SJSA1 (cell line): ENCODE measurements around the gene JMJD8. TPM values are rescaled to one million over a fixed set of nuclear protein-coding genes. Genes with fewer than 3 reads are reported as not detected.

ENCODE experiments used
- DNase-seq, 2 experiments: peaks; one replicate each; pipeline ENCODE4 v3.0.0-alpha.2; 2015 to 2020; ENCODE audit warnings: low spot score in 2 of 2, low read depth in 1 of 2
- H3K27ac ChIP-seq: fragments of 250-450 bp; sonication (Bioruptor Pico); 2 replicates; pipeline ENCODE4 v1.5.1; 2020; ENCODE audit warnings: mild to moderate bottlenecking, moderate library complexity
- H3K27me3 ChIP-seq: fragments of 250-450 bp; sonication (Bioruptor Pico); replicated peaks from 2 replicates; pipeline ENCODE4 v1.5.1; 2020; ENCODE audit warnings: mild to moderate bottlenecking, moderate library complexity
- H3K36me3 ChIP-seq: fragments of 250-450 bp; sonication (Bioruptor Pico); 2 replicates; pipeline ENCODE4 v1.5.1; 2020; ENCODE audit warnings: mild to moderate bottlenecking
- H3K4me1 ChIP-seq: fragments of 250-450 bp; sonication (Bioruptor Pico); replicated peaks from 2 replicates; pipeline ENCODE4 v1.6.1; 2021; ENCODE audit warnings: mild to moderate bottlenecking
- H3K4me3 ChIP-seq: fragments of 250-450 bp; sonication (Bioruptor Pico); 2 replicates; pipeline ENCODE4 v1.5.1; 2020; ENCODE audit warnings: mild to moderate bottlenecking
- H3K9me3 ChIP-seq: fragments of 250-450 bp; sonication (Bioruptor Pico); replicated peaks from 2 replicates; pipeline ENCODE4 v1.5.1; 2020; ENCODE audit warnings: mild to moderate bottlenecking
- total RNA-seq: library from RNA; depleted of rRNA; stranded (reverse); fragments of >200 nt; shearing (Covaris generic); gene quantifications from 2 replicates; pipeline ENCODE4 v1.2.3, GENCODE V29; 2014

Gene JMJD8
- total RNA-seq, 1 experiment from 2014 or later = 25.7 TPM

DNA sequence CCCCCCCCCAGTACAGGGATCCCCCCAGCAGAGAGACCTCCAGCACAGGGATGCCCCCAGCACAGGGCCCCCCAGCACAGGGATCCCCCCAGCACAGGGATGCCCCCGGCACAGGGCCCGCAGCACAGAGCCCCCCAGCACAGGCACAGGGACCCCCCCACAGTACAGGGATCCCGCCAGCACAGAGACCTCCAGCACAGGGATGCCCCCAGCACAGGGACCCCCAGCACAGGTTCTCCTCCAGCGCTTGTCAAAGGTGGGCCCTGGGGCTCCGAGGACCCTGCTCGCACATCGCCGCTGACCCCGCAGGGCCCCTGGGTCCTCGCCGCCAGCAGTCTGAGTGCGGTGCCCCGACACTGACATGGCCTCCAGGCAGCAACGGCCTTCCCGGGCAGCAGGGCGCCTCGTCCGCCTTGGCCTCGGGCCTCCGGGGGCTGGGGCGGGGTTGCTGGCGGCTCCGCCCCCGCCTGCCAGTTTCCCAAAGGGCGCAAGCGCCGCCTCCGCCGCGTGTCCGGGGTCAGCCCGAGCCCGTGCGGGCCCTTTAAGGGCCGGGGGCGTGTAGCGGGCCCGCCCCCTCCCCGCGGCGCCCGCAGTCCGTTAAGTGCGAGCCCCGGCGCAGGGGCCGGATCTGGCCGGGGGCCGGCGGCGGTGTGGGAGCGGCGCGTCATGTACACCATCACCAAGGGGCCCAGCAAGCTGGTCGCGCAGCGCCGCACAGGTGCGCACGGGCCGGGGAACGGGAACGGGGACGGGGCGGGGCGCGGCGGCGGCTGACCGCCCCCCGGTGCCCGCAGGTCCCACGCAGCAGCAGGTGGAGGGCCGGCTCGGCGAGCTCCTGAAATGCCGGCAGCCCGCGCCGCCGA lies 42.6 kb downstream of the JMJD8 start, which contains the start of gene MCRIP2:
TSS of gene MCRIP2 (plus strand) at position 503 of the 863 bp plus-strand sequence. CDS start at position 667, 164 bp downstream.
- peak; percentile 55 to 71 for DNase-seq
- Histone ChIP-seq H3K4me1 (peaks cover 18% of the 10 kb centered on the region), H3K36me3 (no peaks in the 10 kb centered on the region; the same call in 1 of the 2 replicates), H3K4me3 (peak within 1 kb of the TSS; percentile 56), H3K27me3 (peaks cover 15% of the 10 kb centered on the region), H3K9me3 (peaks cover 4% of the 10 kb centered on the region), H3K27ac (no peak within 1 kb of the TSS)

DNA sequence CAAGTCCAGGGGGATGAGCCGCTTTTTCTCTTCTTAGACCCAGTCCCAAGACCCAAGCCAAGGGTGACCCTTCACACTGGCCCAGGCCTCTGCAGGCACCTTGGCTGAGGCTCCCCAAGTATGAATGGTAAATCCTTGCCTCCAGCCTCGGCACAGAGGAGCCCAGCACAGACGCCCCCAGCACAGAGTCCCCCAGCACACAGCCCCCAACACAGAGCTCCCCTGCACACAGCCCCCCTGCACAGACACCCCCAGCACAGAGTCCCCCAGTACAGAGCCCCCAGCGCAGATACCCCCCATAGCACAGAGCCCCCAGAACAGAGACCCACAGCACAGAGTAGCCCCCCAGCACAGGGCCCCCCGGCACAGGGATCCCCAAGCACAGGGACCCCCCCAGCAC lies 43.5 kb downstream of the JMJD8 start:
- Histone ChIP-seq H3K27me3 (peaks cover 11% of the 10 kb centered on the region), H3K36me3 (no peaks in the 10 kb centered on the region; the same call in none of the 2 replicates), H3K4me1 (peaks cover 26% of the 10 kb centered on the region), H3K9me3 (peaks cover 4% of the 10 kb centered on the region), H3K4me3 (no peak overlapping the region), H3K27ac (no peak overlapping the region)
- no peak for DNase-seq

DNA sequence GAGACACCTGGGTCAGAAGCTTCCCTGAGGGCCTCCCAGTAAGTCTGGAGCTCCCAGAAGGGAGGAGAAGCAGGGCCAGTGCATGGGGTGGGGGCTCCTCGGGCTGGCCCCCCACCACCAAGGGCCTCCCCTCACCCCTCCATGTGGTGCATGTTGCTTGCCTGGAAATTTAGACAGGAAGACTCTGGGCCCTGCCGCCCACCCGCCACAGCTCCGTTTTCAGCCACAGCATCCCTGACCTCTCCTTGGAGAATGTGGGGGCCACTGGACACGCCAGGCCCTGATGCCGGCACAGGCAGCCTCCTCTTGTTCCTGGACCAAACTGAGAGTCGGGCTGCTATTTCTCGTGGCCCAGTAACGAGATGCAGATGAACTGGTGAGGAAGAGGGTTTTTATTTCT lies 45.3 kb downstream of the JMJD8 start:
- no peak overlapping the region for H3K4me3 ChIP-seq
- H3K4me1 ChIP-seq = peaks cover 34% of the 10 kb centered on the region
- no peak for DNase-seq
- no peak overlapping the region for H3K27ac ChIP-seq
- H3K9me3 ChIP-seq = peaks cover 4% of the 10 kb centered on the region
- peaks cover 11% of the 10 kb centered on the region for H3K27me3 ChIP-seq
- peaks cover 7% of the 10 kb centered on the region for H3K36me3 ChIP-seq

GRCh38 chr16:638034-638543 lies 46.0 kb downstream of the JMJD8 start:
- peaks cover 11% of the 10 kb centered on the region for H3K27me3 ChIP-seq
- H3K4me3 ChIP-seq = no peak overlapping the region
- peaks cover 34% of the 10 kb centered on the region for H3K4me1 ChIP-seq
- DNase-seq = no peak
- H3K9me3 ChIP-seq = peaks cover 4% of the 10 kb centered on the region
- H3K36me3 ChIP-seq = peaks cover 12% of the 10 kb centered on the region
- H3K27ac ChIP-seq = no peak overlapping the region

DNA sequence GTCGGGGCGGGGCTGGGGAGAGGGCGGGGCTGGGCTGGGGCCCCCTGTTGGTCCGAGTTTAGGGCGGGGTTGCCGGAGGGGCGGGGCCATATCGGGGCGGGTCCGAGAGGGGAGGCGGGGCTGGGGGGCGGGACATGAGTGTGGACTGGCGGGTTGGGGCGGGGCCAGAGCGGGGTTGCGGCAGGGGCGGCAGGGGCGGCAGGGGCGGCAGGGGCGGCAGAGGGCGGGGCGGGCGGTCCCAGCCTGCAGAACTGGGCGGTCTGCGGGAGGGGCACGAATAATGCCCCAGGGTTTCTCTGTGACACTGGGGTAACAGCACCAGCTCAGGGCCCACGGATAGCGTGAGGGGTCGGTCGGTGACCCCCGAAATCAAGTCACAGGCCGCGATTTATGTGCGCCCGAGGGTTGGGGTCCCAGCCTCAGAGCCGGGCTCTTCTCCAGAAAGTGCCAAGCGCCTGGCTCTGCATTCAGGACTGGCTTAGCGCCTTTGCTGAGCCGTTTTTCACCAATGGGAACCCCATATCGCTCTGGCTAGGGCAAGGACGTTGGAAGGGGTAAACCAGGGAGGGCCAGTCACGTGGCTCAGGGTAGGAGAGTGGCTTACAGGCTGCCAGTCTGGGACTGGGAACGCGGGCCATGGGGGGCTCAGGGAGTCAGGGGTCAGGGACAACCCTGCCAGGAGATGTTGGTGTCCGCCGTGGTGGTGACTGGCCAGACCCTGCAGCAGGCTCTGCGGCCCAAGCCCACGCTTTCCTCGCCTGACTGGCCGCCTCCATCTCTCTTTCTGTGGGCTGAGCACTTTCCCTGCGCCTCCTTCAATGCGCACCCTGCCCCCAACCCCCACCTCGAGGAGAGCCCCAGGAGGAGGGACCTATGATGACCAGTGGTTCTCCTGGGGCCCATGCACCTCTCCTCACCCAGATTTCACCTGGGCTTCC lies 46.8 kb downstream of the JMJD8 start:
- H3K4me1 ChIP-seq = peaks cover 32% of the 10 kb centered on the region
- peaks cover 13% of the 10 kb centered on the region for H3K36me3 ChIP-seq
- peak in 1 of 2 experiments; percentile 92 for DNase-seq
- H3K27ac ChIP-seq = peak overlapping the region; percentile 81
- peak overlapping the region; percentile 65 for H3K4me3 ChIP-seq
- peaks cover 4% of the 10 kb centered on the region for H3K9me3 ChIP-seq
- peaks cover 8% of the 10 kb centered on the region for H3K27me3 ChIP-seq

GRCh38 chr16:636206-637080 lies 47.7 kb downstream of the JMJD8 start, which contains the start of gene METTL26:
METTL26 (minus strand) TSS chr16:636305; CDS start chr16:636290, 15 bp downstream.
- Histone ChIP-seq H3K27ac (peak within 1 kb of the TSS; percentile 81), H3K36me3 (peaks cover 13% of the 10 kb centered on the region), H3K27me3 (no peaks in the 10 kb centered on the region), H3K4me3 (peak within 1 kb of the TSS; percentile 65), H3K9me3 (peaks cover under 1% of the 10 kb centered on the region; the same call in 1 of the 2 replicates), H3K4me1 (peaks cover 23% of the 10 kb centered on the region)
- peak; percentile 96 to 97 for DNase-seq

GRCh38 chr16:635573-636205 lies 48.4 kb downstream of the JMJD8 start:
- H3K4me3 ChIP-seq = peak overlapping the region; percentile 65
- H3K9me3 ChIP-seq = no peaks in the 10 kb centered on the region
- peaks cover 13% of the 10 kb centered on the region for H3K36me3 ChIP-seq
- peaks cover 26% of the 10 kb centered on the region for H3K4me1 ChIP-seq
- no peaks in the 10 kb centered on the region for H3K27me3 ChIP-seq
- no peak for DNase-seq
- no peak overlapping the region for H3K27ac ChIP-seq

GRCh38 chr16:634996-635395 lies 49.1 kb downstream of the JMJD8 start:
- H3K9me3 ChIP-seq = no peaks in the 10 kb centered on the region
- H3K4me1 ChIP-seq = peaks cover 26% of the 10 kb centered on the region
- H3K4me3 ChIP-seq = peak overlapping the region; percentile 65; the same call in 1 of the 2 replicates
- no peaks in the 10 kb centered on the region for H3K27me3 ChIP-seq
- H3K36me3 ChIP-seq = peaks cover 13% of the 10 kb centered on the region
- H3K27ac ChIP-seq = no peak overlapping the region
- DNase-seq = no peak

- Histone ChIP-seq H3K4me1 (peaks cover 26% of the 10 kb centered on the region), H3K36me3 (peaks cover 13% of the 10 kb centered on the region), H3K27me3 (no peaks in the 10 kb centered on the region), H3K27ac (no peak overlapping the region), H3K4me3 (no peak overlapping the region), H3K9me3 (no peaks in the 10 kb centered on the region)
- DNase-seq = no peak
Observed at GRCh38 chr16:634051-634670, 50.0 kb downstream of the JMJD8 start.

DNA sequence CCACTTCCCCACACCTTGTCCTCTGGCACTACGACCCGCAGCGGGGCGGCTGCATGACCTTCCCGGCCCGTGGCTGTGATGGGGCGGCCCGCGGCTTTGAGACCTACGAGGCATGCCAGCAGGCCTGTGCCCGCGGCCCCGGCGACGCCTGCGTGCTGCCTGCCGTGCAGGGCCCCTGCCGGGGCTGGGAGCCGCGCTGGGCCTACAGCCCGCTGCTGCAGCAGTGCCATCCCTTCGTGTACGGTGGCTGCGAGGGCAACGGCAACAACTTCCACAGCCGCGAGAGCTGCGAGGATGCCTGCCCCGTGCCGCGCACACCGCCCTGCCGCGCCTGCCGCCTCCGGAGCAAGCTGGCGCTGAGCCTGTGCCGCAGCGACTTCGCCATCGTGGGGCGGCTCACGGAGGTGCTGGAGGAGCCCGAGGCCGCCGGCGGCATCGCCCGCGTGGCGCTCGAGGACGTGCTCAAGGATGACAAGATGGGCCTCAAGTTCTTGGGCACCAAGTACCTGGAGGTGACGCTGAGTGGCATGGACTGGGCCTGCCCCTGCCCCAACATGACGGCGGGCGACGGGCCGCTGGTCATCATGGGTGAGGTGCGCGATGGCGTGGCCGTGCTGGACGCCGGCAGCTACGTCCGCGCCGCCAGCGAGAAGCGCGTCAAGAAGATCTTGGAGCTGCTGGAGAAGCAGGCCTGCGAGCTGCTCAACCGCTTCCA lies 50.6 kb downstream of the JMJD8 start:
- Histone ChIP-seq H3K27me3 (no peaks in the 10 kb centered on the region), H3K4me1 (peaks cover 26% of the 10 kb centered on the region), H3K4me3 (no peak overlapping the region), H3K27ac (no peak overlapping the region), H3K9me3 (no peaks in the 10 kb centered on the region), H3K36me3 (peaks cover 13% of the 10 kb centered on the region)
- DNase-seq = no peak

DNA sequence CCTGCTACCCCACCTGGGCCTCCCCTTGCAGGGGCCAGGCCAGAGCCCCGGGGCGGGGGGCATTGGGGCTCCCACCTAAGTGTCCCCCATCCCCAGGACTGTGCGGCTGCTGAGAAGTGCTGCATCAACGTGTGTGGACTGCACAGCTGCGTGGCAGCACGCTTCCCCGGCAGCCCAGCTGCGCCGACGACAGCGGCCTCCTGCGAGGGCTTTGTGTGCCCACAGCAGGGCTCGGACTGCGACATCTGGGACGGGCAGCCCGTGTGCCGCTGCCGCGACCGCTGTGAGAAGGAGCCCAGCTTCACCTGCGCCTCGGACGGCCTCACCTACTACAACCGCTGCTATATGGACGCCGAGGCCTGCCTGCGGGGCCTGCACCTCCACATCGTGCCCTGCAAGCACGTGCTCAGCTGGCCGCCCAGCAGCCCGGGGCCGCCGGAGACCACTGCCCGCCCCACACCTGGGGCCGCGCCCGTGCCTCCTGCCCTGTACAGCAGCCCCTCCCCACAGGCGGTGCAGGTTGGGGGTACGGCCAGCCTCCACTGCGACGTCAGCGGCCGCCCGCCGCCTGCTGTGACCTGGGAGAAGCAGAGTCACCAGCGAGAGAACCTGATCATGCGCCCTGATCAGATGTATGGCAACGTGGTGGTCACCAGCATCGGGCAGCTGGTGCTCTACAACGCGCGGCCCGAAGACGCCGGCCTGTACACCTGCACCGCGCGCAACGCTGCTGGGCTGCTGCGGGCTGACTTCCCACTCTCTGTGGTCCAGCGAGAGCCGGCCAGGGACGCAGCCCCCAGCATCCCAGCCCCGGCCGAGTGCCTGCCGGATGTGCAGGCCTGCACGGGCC lies 51.4 kb downstream of the JMJD8 start:
- peaks cover 14% of the 10 kb centered on the region for H3K36me3 ChIP-seq
- H3K4me1 ChIP-seq = peaks cover 28% of the 10 kb centered on the region
- no peak overlapping the region for H3K27ac ChIP-seq

More for the DNA sequence above, 51.4 kb downstream of the JMJD8 start:
- H3K9me3 ChIP-seq = no peaks in the 10 kb centered on the region
- no peaks in the 10 kb centered on the region for H3K27me3 ChIP-seq
- DNase-seq = no peak
- no peak overlapping the region for H3K4me3 ChIP-seq
